IMR-90 (cell line): Measurements from ENCODE around the gene ARMC10. TPM values are rescaled to one million over a fixed set of nuclear protein-coding genes. Genes with fewer than 3 reads are reported as not detected.

Experiments used
- ATAC-seq: fragments of 200-7000 bp; cut with Tn5 transposase; 2 replicates; pipeline ENCODE4 v1.9.1; 2020; ENCODE audit warnings: low read depth, mild to moderate bottlenecking, moderate library complexity
- BruUV-seq: library from RNA; stranded (reverse); fragments of 400-500 nt; replicated peaks from 2 replicates; lab custom pipeline; 2021; lab: Mats Ljungman, UMichigan
- CTCF ChIA-PET: fragments of 300-600 bp; formaldehyde crosslinking; extraction: SDS; loops from one replicate; lab custom pipeline; 2021; ENCODE audit warnings: antibody characterized with exemption; lab: Yijun Ruan, JAX
- POLR2A ChIA-PET: fragments of 300-600 bp; sonication (Branson Sonifier 250); formaldehyde crosslinking; loops from one replicate; lab custom pipeline; 2022; ENCODE audit warnings: antibody characterized with exemption; ENCODE audit not compliant: unreplicated experiment; lab: Charles Lee
- DNase-seq: peaks from one replicate; pipeline ENCODE4 v3.0.0; 2013
- H2AFZ ChIP-seq: replicated peaks from 2 replicates; pipeline ENCODE3; 2013; ENCODE audit warnings: low read length, mild to moderate bottlenecking; ENCODE audit not compliant: poor library complexity
- H2AK5ac ChIP-seq: 2 replicates; pipeline ENCODE4 v1.6.1; 2013; ENCODE audit warnings: low read depth, low read length, inconsistent platforms
- H2AK9ac ChIP-seq: replicated peaks from 2 replicates; pipeline ENCODE3; 2013; ENCODE audit warnings: mild to moderate bottlenecking, low read depth, low read length, moderate library complexity; ENCODE audit not compliant: poor library complexity
- H2BK120ac ChIP-seq: 2 replicates; pipeline ENCODE4 v1.6.1; 2013; ENCODE audit warnings: low read depth, low read length, inconsistent platforms
- H2BK15ac ChIP-seq: 3 replicates; pipeline ENCODE4 v1.6.1; 2013; ENCODE audit warnings: low read depth, low read length, inconsistent platforms
- H2BK20ac ChIP-seq: 2 replicates; pipeline ENCODE4 v1.6.1; 2013; ENCODE audit warnings: low read depth, mild to moderate bottlenecking, inconsistent platforms, low read length, moderate library complexity
- H2BK5ac ChIP-seq: 2 replicates; pipeline ENCODE4 v1.6.1; 2013; ENCODE audit warnings: mild to moderate bottlenecking, low read depth, low read length, inconsistent platforms; ENCODE audit not compliant: poor library complexity, severe bottlenecking
- H3K14ac ChIP-seq: replicated peaks from 2 replicates; pipeline ENCODE4 v1.6.1; 2013; ENCODE audit warnings: low read depth, low read length, inconsistent platforms
- H3K18ac ChIP-seq: 2 replicates; pipeline ENCODE4 v1.6.1; 2013; ENCODE audit warnings: low read depth, low read length, control low read depth
- H3K23ac ChIP-seq: 2 replicates; pipeline ENCODE4 v1.6.1; 2013; ENCODE audit warnings: low read depth, low read length, inconsistent platforms
- H3K27ac ChIP-seq: 2 replicates; pipeline ENCODE4 v1.5.1; 2013; ENCODE audit warnings: mild to moderate bottlenecking, control low read depth, low read length; ENCODE audit not compliant: insufficient read depth
- H3K27me3 ChIP-seq: 2 replicates; pipeline ENCODE4 v1.6.1; 2013; ENCODE audit warnings: low read length; ENCODE audit not compliant: control insufficient read depth, insufficient read depth
- H3K36me3 ChIP-seq: 2 replicates; pipeline ENCODE4 v1.6.1; 2013; ENCODE audit warnings: low read length, mixed read lengths; ENCODE audit not compliant: control insufficient read depth, insufficient read depth
- H3K4ac ChIP-seq: 2 replicates; pipeline ENCODE4 v1.6.1; 2013; ENCODE audit warnings: low read depth, low read length, inconsistent platforms
- H3K4me1 ChIP-seq: 2 replicates; pipeline ENCODE4 v1.6.1; 2013; ENCODE audit warnings: low read length, mixed read lengths; ENCODE audit not compliant: control insufficient read depth, insufficient read depth
- H3K4me2 ChIP-seq: 2 replicates; pipeline ENCODE4 v1.6.1; 2013; ENCODE audit warnings: low read depth, mild to moderate bottlenecking, control low read depth, low read length, moderate library complexity
- H3K4me3 ChIP-seq: 2 replicates; pipeline ENCODE4 v1.5.1; 2013; ENCODE audit warnings: low read depth, mild to moderate bottlenecking, control low read depth, low read length, moderate library complexity; ENCODE audit not compliant: insufficient read depth
- H3K56ac ChIP-seq: 2 replicates; pipeline ENCODE4 v1.6.1; 2013; ENCODE audit warnings: low read length, inconsistent platforms; ENCODE audit not compliant: insufficient read depth; ENCODE audit errors: extremely low read depth
- H3K79me1 ChIP-seq, 2 experiments: 2 replicates each; pipeline ENCODE4 v1.6.1; 2013; ENCODE audit warnings: low read length in 2 of 2, inconsistent platforms in 1 of 2, low read depth in 1 of 2
- H3K9ac ChIP-seq: 2 replicates; pipeline ENCODE4 v1.6.1; 2013; ENCODE audit warnings: low read depth, low read length, control low read depth
- H3K9me1 ChIP-seq: 2 replicates; pipeline ENCODE4 v1.6.1; 2013; ENCODE audit warnings: low read length, inconsistent platforms; ENCODE audit not compliant: insufficient read depth
- H3K9me3 ChIP-seq: 2 replicates; pipeline ENCODE4 v1.6.1; 2013; ENCODE audit warnings: low read length; ENCODE audit not compliant: control insufficient read depth, insufficient read depth
- H4K20me1 ChIP-seq: 2 replicates; pipeline ENCODE4 v1.6.1; 2013; ENCODE audit warnings: low read length, inconsistent platforms; ENCODE audit not compliant: insufficient read depth
- H4K5ac ChIP-seq: 2 replicates; pipeline ENCODE4 v1.6.1; 2013; ENCODE audit warnings: mild to moderate bottlenecking, low read depth, low read length, control low read depth
- H4K8ac ChIP-seq, 2 experiments: 2 replicates each; pipeline ENCODE4 v1.6.1; 2013; ENCODE audit warnings: low read depth in 2 of 2, low read length in 2 of 2, control low read depth in 1 of 2, inconsistent platforms in 1 of 2
- H4K91ac ChIP-seq: 2 replicates; pipeline ENCODE4 v1.6.1; 2013; ENCODE audit warnings: low read depth, low read length, inconsistent platforms; ENCODE audit not compliant: insufficient read depth
- BHLHE40 ChIP-seq: fragments of 150-350 bp; IDR thresholded peaks from 2 replicates; pipeline ENCODE4 v1.6.1; 2016; ENCODE audit warnings: mild to moderate bottlenecking, low read depth, low read length
- CEBPB ChIP-seq: IDR thresholded peaks from 2 replicates; pipeline ENCODE4 v1.6.1; 2012; ENCODE audit warnings: low read depth, low read length, improper control_type of control experiment
- CHD1 ChIP-seq: IDR thresholded peaks from 2 replicates; pipeline ENCODE4 v1.6.1; 2012; ENCODE audit warnings: low read depth, low read length, improper control_type of control experiment
- FOS ChIP-seq: fragments of 150-350 bp; IDR thresholded peaks from 2 replicates; pipeline ENCODE4 v1.6.1; 2016; ENCODE audit warnings: low read depth, low read length
- MAFK ChIP-seq: IDR thresholded peaks from 2 replicates; pipeline ENCODE4 v1.6.1; 2012; ENCODE audit warnings: low read depth, low read length, improper control_type of control experiment
- MAZ ChIP-seq: IDR thresholded peaks from 2 replicates; pipeline ENCODE4 v1.6.1; 2012; ENCODE audit warnings: low read depth, mild to moderate bottlenecking, low read length, improper control_type of control experiment, moderate library complexity, borderline replicate concordance
- MXI1 ChIP-seq: IDR thresholded peaks from 2 replicates; pipeline ENCODE4 v1.6.1; 2012; ENCODE audit warnings: low read depth, mild to moderate bottlenecking, low read length, moderate library complexity, borderline replicate concordance
- NFE2L2 ChIP-seq: fragments of 150-350 bp; IDR thresholded peaks from 2 replicates; pipeline ENCODE4 v1.6.1; 2016; ENCODE audit warnings: low read depth, mild to moderate bottlenecking, low read length
- POLR2A ChIP-seq: IDR thresholded peaks from 2 replicates; pipeline ENCODE4 v1.6.1; 2012; ENCODE audit warnings: mild to moderate bottlenecking, low read depth, low read length
- RCOR1 ChIP-seq: IDR thresholded peaks from 2 replicates; pipeline ENCODE4 v1.6.1; 2012; ENCODE audit warnings: mild to moderate bottlenecking, low read length, improper control_type of control experiment; ENCODE audit not compliant: insufficient replicate concordance
- RFX5 ChIP-seq: IDR thresholded peaks from 2 replicates; pipeline ENCODE4 v1.8.0; 2012; ENCODE audit warnings: low read depth, mild to moderate bottlenecking, low read length, moderate library complexity
- WGBS, 2 experiments: methylation state at CpG; one replicate each; pipeline versions ENCODE4 v1.1.5 to v1.1.7; 2013; ENCODE audit warnings: missing lambda C conversion rate in 2 of 2; ENCODE audit not compliant: insufficient read length in 1 of 2; ENCODE audit errors: extremely low coverage in 2 of 2; 5-methylcytosine and 5-hydroxymethylcytosine counted together
- dilution Hi-C: fragments of 300-500 bp; cut with HindIII; formaldehyde crosslinking; loops from one replicate; pipeline ENCODE4 v1.14.3; 2018; ENCODE audit warnings: low sequenced_read_pairs; ENCODE audit not compliant: unreplicated experiment
- in situ Hi-C: fragments of 300-500 bp; cut with MboI; formaldehyde crosslinking; loops from 3 replicates; pipeline ENCODE4 v1.14.3; 2019; ENCODE audit warnings: low sequenced_read_pairs, inconsistent platforms, mixed read lengths
- intact Hi-C: fragments of 100-400 bp; cut with micrococcal nuclease; formaldehyde crosslinking; loops from 2 replicates; pipeline ENCODE4 v1.10.0; 2022
- polyA plus RNA-seq, 3 experiments: library from polyadenylated mRNA; depleted of rRNA; stranded (reverse); fragments of >200 nt; gene quantifications; 2 replicates each; pipeline ENCODE4 v1.2.3, GENCODE V29; 2012; ENCODE audit warnings: low replicate concordance in 1 of 3
- total RNA-seq: library from RNA; depleted of rRNA; stranded (reverse); fragments of >200 nt; gene quantifications from 2 replicates; pipeline ENCODE4 v1.2.3, GENCODE V29; 2012
- TF ChIP-seq, protein P1 (sequence below): conservative IDR thresholded peaks from 2 replicates; pipeline ENCODE4 v1.5.1; 2012; ENCODE audit warnings: mild to moderate bottlenecking, low read depth, low read length, improper control_type of control experiment
- TF ChIP-seq, protein P2 (sequence below): fragments of 150-350 bp; IDR thresholded peaks from 2 replicates; pipeline ENCODE4 v1.6.1; 2016; ENCODE audit warnings: low read depth, mild to moderate bottlenecking, low read length, moderate library complexity, borderline replicate concordance
- TF ChIP-seq, protein P3 (sequence below): fragments of 150-350 bp; IDR thresholded peaks from 2 replicates; pipeline ENCODE4 v1.6.1; 2017; ENCODE audit warnings: mild to moderate bottlenecking, antibody characterized with exemption, low read length, low read depth

ARMC10 gene
- total and polyA plus RNA-seq, 2 of the 4 experiments (the other 2 are of a cell fraction) = 17.4 to 21.0 TPM

DNA sequence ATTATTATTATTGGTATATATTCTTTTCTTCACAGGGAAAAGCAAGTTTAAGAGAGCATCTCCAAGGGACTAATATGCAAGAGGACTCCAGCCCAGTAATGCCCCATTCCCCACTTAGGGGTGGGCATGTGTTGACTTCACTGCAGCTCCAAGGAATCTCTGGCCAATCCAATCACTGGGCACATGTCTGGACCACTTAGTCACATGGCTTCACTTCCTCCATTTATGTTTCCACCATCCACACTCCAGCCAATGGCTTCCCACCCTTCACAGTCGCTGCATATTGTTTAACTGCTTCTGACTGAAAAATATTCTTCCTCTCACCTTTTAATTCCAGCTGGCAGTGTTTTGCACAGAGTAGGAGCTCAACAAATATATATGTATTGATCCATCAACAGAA lies 43.9 kb upstream of the ARMC10 start:
- no CpG with 5 or more reads among the region's 1 CpG for WGBS, 2 experiments
- no peak overlapping the region for H3K4me2 ChIP-seq
- no peak overlapping the region for H3K27ac ChIP-seq
- dilution Hi-C loops (no loop called here), intact Hi-C loops (no loop called here), in situ Hi-C loops (no loop called here)
- no peaks in the 10 kb centered on the region for H3K27me3 ChIP-seq
- H3K79me1 ChIP-seq = no peaks in the 10 kb centered on the region
- H3K14ac ChIP-seq = no peak overlapping the region
- no peak overlapping the region for H2AK9ac ChIP-seq
- H3K36me3 ChIP-seq = no peaks in the 10 kb centered on the region
- no peak overlapping the region for H2BK120ac ChIP-seq
- no peak for TF ChIP-seq CEBPB
- no peak for TF ChIP-seq MAFK
- TF ChIP-seq NFE2L2 = no peak
- TF ChIP-seq RFX5 = no peak
- no peak for TF ChIP-seq RCOR1
- TF ChIP-seq MAZ = no peak
- TF ChIP-seq, protein P1, sequence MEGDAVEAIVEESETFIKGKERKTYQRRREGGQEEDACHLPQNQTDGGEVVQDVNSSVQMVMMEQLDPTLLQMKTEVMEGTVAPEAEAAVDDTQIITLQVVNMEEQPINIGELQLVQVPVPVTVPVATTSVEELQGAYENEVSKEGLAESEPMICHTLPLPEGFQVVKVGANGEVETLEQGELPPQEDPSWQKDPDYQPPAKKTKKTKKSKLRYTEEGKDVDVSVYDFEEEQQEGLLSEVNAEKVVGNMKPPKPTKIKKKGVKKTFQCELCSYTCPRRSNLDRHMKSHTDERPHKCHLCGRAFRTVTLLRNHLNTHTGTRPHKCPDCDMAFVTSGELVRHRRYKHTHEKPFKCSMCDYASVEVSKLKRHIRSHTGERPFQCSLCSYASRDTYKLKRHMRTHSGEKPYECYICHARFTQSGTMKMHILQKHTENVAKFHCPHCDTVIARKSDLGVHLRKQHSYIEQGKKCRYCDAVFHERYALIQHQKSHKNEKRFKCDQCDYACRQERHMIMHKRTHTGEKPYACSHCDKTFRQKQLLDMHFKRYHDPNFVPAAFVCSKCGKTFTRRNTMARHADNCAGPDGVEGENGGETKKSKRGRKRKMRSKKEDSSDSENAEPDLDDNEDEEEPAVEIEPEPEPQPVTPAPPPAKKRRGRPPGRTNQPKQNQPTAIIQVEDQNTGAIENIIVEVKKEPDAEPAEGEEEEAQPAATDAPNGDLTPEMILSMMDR = no peak
- TF ChIP-seq FOS = no peak
- TF ChIP-seq, protein P2, sequence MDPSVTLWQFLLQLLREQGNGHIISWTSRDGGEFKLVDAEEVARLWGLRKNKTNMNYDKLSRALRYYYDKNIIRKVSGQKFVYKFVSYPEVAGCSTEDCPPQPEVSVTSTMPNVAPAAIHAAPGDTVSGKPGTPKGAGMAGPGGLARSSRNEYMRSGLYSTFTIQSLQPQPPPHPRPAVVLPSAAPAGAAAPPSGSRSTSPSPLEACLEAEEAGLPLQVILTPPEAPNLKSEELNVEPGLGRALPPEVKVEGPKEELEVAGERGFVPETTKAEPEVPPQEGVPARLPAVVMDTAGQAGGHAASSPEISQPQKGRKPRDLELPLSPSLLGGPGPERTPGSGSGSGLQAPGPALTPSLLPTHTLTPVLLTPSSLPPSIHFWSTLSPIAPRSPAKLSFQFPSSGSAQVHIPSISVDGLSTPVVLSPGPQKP = no peak
- TF ChIP-seq, protein P3, sequence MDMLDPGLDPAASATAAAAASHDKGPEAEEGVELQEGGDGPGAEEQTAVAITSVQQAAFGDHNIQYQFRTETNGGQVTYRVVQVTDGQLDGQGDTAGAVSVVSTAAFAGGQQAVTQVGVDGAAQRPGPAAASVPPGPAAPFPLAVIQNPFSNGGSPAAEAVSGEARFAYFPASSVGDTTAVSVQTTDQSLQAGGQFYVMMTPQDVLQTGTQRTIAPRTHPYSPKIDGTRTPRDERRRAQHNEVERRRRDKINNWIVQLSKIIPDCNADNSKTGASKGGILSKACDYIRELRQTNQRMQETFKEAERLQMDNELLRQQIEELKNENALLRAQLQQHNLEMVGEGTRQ = no peak
- no peak for TF ChIP-seq MXI1
- TF ChIP-seq CHD1 = no peak
- TF ChIP-seq BHLHE40 = no peak
- TF ChIP-seq POLR2A = no peak
- DNase-seq (no peak), ATAC-seq (no peak)
- BruUV-seq = no TSS peak
- peaks cover 4% of the 10 kb centered on the region; the same call in 1 of the 2 replicates for H3K9me1 ChIP-seq
- no peaks in the 10 kb centered on the region for H4K20me1 ChIP-seq
- H4K91ac ChIP-seq = no peak overlapping the region
- no peak overlapping the region for H2BK20ac ChIP-seq
- H2BK5ac ChIP-seq = no peak overlapping the region
- H3K23ac ChIP-seq = no peak overlapping the region
- no peaks in the 10 kb centered on the region for H3K9me3 ChIP-seq
- H3K4me1 ChIP-seq = no peaks in the 10 kb centered on the region
- no peak overlapping the region for H3K56ac ChIP-seq
- ChIA-PET CTCF (no interaction called here), POLR2A (no interaction called here)
- no peak overlapping the region for H3K4me3 ChIP-seq
- H2AFZ ChIP-seq = no peak overlapping the region
- no peak overlapping the region for H4K5ac ChIP-seq
- no peak overlapping the region for H3K4ac ChIP-seq
- H2AK5ac ChIP-seq = no peak overlapping the region
- no peak overlapping the region for H2BK15ac ChIP-seq
- H4K8ac ChIP-seq = no peak overlapping the region
- no peak overlapping the region for H3K18ac ChIP-seq
- no peak overlapping the region for H3K9ac ChIP-seq
